HG02759 (cell line): Measurements from ENCODE around the gene RPS6KA5.
A peak's percentile ranks its signal among the peaks of the same experiment; 100 is the strongest.
"Not testable (repeated sequence)": the region's sequence is repeated elsewhere in the genome, so short reads cannot be mapped to it uniquely, and the experiment has no call there.

Experiments used
- ATAC-seq: cut with Tn5 transposase; IDR thresholded peaks from one replicate; pipeline ENCODE4 v1.9.1; 2021; ENCODE audit warnings: mild to moderate bottlenecking, moderate library complexity; ENCODE audit not compliant: unreplicated experiment

The RPS6KA5 gene

GRCh38 chr14:90942511-90942910 lies 117.9 kb downstream of the RPS6KA5 start:
- ATAC-seq = no peak

- ATAC-seq = no peak
These were observed 118.7 kb downstream of the RPS6KA5 start for GRCh38 chr14:90941706-90942105.

- no peak for ATAC-seq
These were observed 120.0 kb downstream of the RPS6KA5 start for GRCh38 chr14:90940318-90940962.

- ATAC-seq = not testable (repeated sequence)
These were observed 121.1 kb downstream of the RPS6KA5 start for GRCh38 chr14:90939252-90939795.

GRCh38 chr14:90938615-90939014 lies 121.8 kb downstream of the RPS6KA5 start:
- ATAC-seq = no peak

- no peak for ATAC-seq
These were observed 123.5 kb downstream of the RPS6KA5 start for GRCh38 chr14:90936757-90937440.

- no peak for ATAC-seq
These were observed 135.7 kb downstream of the RPS6KA5 start for GRCh38 chr14:90924621-90925340.

GRCh38 chr14:90922141-90922540 lies 138.3 kb downstream of the RPS6KA5 start:
- ATAC-seq = no peak

GRCh38 chr14:90911121-90911520 lies 149.3 kb downstream of the RPS6KA5 start:
- no peak for ATAC-seq

- no peak for ATAC-seq
These were observed 153.3 kb downstream of the RPS6KA5 start for GRCh38 chr14:90907178-90907577.

GRCh38 chr14:90905531-90905930 lies 154.9 kb downstream of the RPS6KA5 start:
- peak; percentile 88 for ATAC-seq

GRCh38 chr14:90903101-90903500 lies 157.3 kb downstream of the RPS6KA5 start:
- ATAC-seq = no peak

GRCh38 chr14:90900476-90901083 lies 159.9 kb downstream of the RPS6KA5 start:
- no peak for ATAC-seq

GRCh38 chr14:90897022-90897421 lies 163.4 kb downstream of the RPS6KA5 start:
- ATAC-seq = no peak

GRCh38 chr14:90894241-90894640 lies 166.2 kb downstream of the RPS6KA5 start:
- ATAC-seq = no peak

- ATAC-seq = no peak
These were observed 166.9 kb downstream of the RPS6KA5 start for GRCh38 chr14:90893510-90893909.

- ATAC-seq = no peak
These were observed 167.5 kb downstream of the RPS6KA5 start for GRCh38 chr14:90892970-90893369.

GRCh38 chr14:90891326-90891725 lies 169.1 kb downstream of the RPS6KA5 start:
- no peak for ATAC-seq

GRCh38 chr14:90890322-90891020 lies 170.0 kb downstream of the RPS6KA5 start:
- ATAC-seq = no peak

- no peak for ATAC-seq
These were observed 174.1 kb downstream of the RPS6KA5 start for GRCh38 chr14:90886297-90886815.
